ENCODE results near the gene FRS3.

DNA sequence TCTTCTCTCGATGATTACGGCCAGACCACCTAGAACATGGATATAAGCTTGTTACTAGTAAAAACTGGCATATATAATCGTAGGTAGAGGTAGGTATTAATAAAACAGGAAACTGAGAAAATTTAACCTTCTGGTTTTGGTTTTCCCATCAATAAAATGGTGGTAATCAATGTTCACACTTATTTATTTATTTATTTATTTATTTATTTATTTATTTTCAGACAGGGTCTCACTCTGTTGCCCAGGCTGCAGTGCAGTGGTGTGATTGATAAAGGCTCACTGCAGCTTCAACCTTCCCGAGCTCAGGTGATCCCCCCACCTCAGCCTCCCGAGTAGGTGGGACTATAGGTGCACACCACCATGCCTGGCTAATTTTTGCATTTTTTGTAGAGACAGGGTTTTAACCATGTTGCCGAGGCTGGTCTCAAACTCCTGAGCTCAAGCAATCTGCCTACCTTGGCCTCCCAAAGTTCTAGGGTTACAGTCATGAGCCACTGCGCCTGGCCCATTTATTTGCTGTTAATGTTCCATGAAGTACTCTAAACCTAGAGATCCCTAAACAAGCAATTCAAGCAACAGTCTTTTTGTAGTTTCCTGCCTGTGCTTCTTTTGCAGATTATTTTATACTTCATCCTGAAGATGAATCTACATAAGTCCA, 19.3 kb upstream of the FRS3 start:
- TF ChIP-seq ARID1B (IDR thresholded peaks at IDR 0.05), result no peak
- no peak for TF ChIP-seq YY1 (IDR thresholded peaks at IDR 0.05; ENCODE audit: borderline replicate concordance in 1 of 3, control insufficient read depth in 1 of 3, extremely low read depth in 1 of 3, insufficient read depth in 3 of 3, insufficient read length in 1 of 3, insufficient replicate concordance in 2 of 3, low read depth in 1 of 3, low read length in 2 of 3)
- no peak for TF ChIP-seq CHD1 (IDR thresholded peaks at IDR 0.05; ENCODE audit: low read length)
- TF ChIP-seq, protein P1, sequence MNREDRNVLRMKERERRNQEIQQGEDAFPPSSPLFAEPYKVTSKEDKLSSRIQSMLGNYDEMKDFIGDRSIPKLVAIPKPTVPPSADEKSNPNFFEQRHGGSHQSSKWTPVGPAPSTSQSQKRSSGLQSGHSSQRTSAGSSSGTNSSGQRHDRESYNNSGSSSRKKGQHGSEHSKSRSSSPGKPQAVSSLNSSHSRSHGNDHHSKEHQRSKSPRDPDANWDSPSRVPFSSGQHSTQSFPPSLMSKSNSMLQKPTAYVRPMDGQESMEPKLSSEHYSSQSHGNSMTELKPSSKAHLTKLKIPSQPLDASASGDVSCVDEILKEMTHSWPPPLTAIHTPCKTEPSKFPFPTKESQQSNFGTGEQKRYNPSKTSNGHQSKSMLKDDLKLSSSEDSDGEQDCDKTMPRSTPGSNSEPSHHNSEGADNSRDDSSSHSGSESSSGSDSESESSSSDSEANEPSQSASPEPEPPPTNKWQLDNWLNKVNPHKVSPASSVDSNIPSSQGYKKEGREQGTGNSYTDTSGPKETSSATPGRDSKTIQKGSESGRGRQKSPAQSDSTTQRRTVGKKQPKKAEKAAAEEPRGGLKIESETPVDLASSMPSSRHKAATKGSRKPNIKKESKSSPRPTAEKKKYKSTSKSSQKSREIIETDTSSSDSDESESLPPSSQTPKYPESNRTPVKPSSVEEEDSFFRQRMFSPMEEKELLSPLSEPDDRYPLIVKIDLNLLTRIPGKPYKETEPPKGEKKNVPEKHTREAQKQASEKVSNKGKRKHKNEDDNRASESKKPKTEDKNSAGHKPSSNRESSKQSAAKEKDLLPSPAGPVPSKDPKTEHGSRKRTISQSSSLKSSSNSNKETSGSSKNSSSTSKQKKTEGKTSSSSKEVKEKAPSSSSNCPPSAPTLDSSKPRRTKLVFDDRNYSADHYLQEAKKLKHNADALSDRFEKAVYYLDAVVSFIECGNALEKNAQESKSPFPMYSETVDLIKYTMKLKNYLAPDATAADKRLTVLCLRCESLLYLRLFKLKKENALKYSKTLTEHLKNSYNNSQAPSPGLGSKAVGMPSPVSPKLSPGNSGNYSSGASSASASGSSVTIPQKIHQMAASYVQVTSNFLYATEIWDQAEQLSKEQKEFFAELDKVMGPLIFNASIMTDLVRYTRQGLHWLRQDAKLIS (CRISPR knock-in tag; IDR thresholded peaks at IDR 0.05), result no peak
- no peak for TF ChIP-seq HNRNPUL1 (IDR thresholded peaks at IDR 0.05; ENCODE audit: low read length)
- no peak for TF ChIP-seq BCLAF1 (IDR thresholded peaks at IDR 0.05; ENCODE audit: borderline replicate concordance in 1 of 2, control insufficient read depth in 1 of 2, low read depth in 2 of 2, low read length in 1 of 2)
- TF ChIP-seq, protein P2, sequence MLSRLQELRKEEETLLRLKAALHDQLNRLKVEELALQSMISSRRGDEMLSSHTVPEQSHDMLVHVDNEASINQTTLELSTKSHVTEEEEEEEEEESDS (CRISPR knock-in tag; IDR thresholded peaks at IDR 0.05), result no peak
- no peak for TF ChIP-seq EP300 (IDR thresholded peaks at IDR 0.05; ENCODE audit: low read length)
- TF ChIP-seq, protein P3, sequence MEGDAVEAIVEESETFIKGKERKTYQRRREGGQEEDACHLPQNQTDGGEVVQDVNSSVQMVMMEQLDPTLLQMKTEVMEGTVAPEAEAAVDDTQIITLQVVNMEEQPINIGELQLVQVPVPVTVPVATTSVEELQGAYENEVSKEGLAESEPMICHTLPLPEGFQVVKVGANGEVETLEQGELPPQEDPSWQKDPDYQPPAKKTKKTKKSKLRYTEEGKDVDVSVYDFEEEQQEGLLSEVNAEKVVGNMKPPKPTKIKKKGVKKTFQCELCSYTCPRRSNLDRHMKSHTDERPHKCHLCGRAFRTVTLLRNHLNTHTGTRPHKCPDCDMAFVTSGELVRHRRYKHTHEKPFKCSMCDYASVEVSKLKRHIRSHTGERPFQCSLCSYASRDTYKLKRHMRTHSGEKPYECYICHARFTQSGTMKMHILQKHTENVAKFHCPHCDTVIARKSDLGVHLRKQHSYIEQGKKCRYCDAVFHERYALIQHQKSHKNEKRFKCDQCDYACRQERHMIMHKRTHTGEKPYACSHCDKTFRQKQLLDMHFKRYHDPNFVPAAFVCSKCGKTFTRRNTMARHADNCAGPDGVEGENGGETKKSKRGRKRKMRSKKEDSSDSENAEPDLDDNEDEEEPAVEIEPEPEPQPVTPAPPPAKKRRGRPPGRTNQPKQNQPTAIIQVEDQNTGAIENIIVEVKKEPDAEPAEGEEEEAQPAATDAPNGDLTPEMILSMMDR (IDR thresholded peaks at IDR 0.05 in 2 of 3, conservative IDR thresholded peaks at IDR 0.05 in 1 of 3; ENCODE audit: insufficient read depth in 2 of 3, low read depth in 1 of 3, low read length in 3 of 3), result no peak

Data from K562 (cell line).